Upper lobe of left lung (tissue), 6 donors: ENCODE results near the gene CCNF. TPM values are rescaled to one million over a fixed set of nuclear protein-coding genes. Genes with fewer than 3 reads are reported as not detected.

Source experiments
- ATAC-seq, 2 donors: fragments of 200-7000 bp; cut with Tn5 transposase; one replicate each; pipeline ENCODE4 v1.9.1; 2022; ENCODE audit warnings: mild to moderate bottlenecking in 2 of 2, moderate library complexity in 2 of 2; ENCODE audit not compliant: low FRiP score in 2 of 2
- DNase-seq, 2 donors: peaks; one replicate each; pipeline ENCODE4 v3.0.0-alpha.2; 2019 to 2020
- H3K27ac ChIP-seq, 4 donors: fragments of 200-600 bp; sonication (generic); one replicate each; pipeline ENCODE4 v1.5.1; 2016 to 2019
- H3K27me3 ChIP-seq, 4 donors: fragments of 200-600 bp; sonication (generic); one replicate each; pipeline ENCODE4 v1.5.1; 2017 to 2019
- H3K36me3 ChIP-seq, 4 donors: fragments of 200-600 bp; sonication (generic); one replicate each; pipeline ENCODE4 v1.5.1; 2016 to 2019
- H3K4me1 ChIP-seq, 4 donors: fragments of 200-600 bp; sonication (generic); one replicate each; pipeline ENCODE4 v1.5.1; 2018 to 2019
- H3K4me3 ChIP-seq, 4 donors: fragments of 200-600 bp; sonication (generic); one replicate each; pipeline ENCODE4 v1.5.1; 2017 to 2019; ENCODE audit warnings: mild to moderate bottlenecking in 2 of 4, moderate library complexity in 1 of 4
- H3K9me3 ChIP-seq, 4 donors: fragments of 200-600 bp; sonication (generic); one replicate each; pipeline ENCODE4 v1.5.1; 2018 to 2019
- CTCF ChIP-seq, 6 experiments: fragments of 450-650 bp in 4 of 6; fragments of 200-600 bp in 2 of 6; sonication (generic) in 2 of 6; IDR thresholded peaks; one replicate each; pipeline ENCODE4 v1.5.1; 2016 to 2019; ENCODE audit warnings: antibody characterized with exemption in 6 of 6
- EP300 ChIP-seq, 4 donors: sonication (generic); formaldehyde crosslinking; IDR thresholded peaks; one replicate each; pipeline ENCODE4 v1.5.1; 2017; ENCODE audit warnings: antibody characterized with exemption in 4 of 4, control low read depth in 2 of 4
- POLR2A ChIP-seq, 4 donors: fragments of 450-650 bp; IDR thresholded peaks; one replicate each; pipeline ENCODE4 v1.5.1; 2016 to 2017; ENCODE audit warnings: antibody characterized with exemption in 4 of 4, mild to moderate bottlenecking in 2 of 4
- POLR2AphosphoS5 ChIP-seq, 2 donors: sonication (generic); formaldehyde crosslinking; IDR thresholded peaks; one replicate each; pipeline ENCODE4 v1.5.1; 2017; ENCODE audit warnings: antibody characterized with exemption in 2 of 2
- WGBS, 2 donors: methylation state at CpG; one replicate each; pipeline ENCODE4 v1.1.5; 2017 to 2018; 5-methylcytosine and 5-hydroxymethylcytosine counted together
- total RNA-seq, 6 donors: library from RNA; depleted of rRNA in 4 of 6; stranded (reverse); fragments of >200 nt in 4 of 6; gene quantifications; one replicate each; pipeline versions ENCODE4 v1.1.0 to v1.2.1, GENCODE V29; 2016 to 2021
- donor health status: DM: no; HTN: no; CAD: no; lungs with moderate emphysema.
- donor health status: DM: no; HTN: yes; CAD: no; lungs with severe emphysema.

CCNF gene
- total RNA-seq, 6 donors from 2014 or later = 2.7 to 5.2 (median 3.9) TPM

GRCh38 chr16:2500918-2501750, 71.9 kb downstream of the CCNF start:
- DNase-seq = peak; percentile 87 to 97
- peak; percentile 91 to 93 for ATAC-seq
- Histone ChIP-seq H3K9me3 (no peaks in the 10 kb centered on the region), H3K4me1 (peaks cover 34 to 66% (median 58%) of the 10 kb centered on the region in 4 donors), H3K4me3 (peak overlapping the region in 3 of 4 donors; percentile 13 to 35 (median 21)), H3K36me3 (peaks cover 0 to 46% (median 18%) of the 10 kb centered on the region in 4 donors), H3K27ac (peak overlapping the region in 1 of 4 donors; percentile 75), H3K27me3 (no peaks in the 10 kb centered on the region)
- no peak for TF ChIP-seq POLR2AphosphoS5 (IDR thresholded peaks at IDR 0.05)
- no peak for TF ChIP-seq EP300 (IDR thresholded peaks at IDR 0.05)
- no peak for TF ChIP-seq POLR2A (IDR thresholded peaks at IDR 0.05)
- peak; percentile 97 to 100 (median 99) for TF ChIP-seq CTCF (IDR thresholded peaks at IDR 0.05)
- 0 to 31% methylated on average over 1 to 14 of the region's 23 CpGs for WGBS, 2 donors

- no peak overlapping the region for H3K4me3 ChIP-seq
- DNase-seq = peak in 1 of 2 donors; percentile 69
- peak overlapping the region in 2 of 4 donors; percentile 37 to 75 for H3K27ac ChIP-seq
These were observed 73.0 kb downstream of the CCNF start for GRCh38 chr16:2501946-2502895.

GRCh38 chr16:2505695-2506094, 76.4 kb downstream of the CCNF start:
- DNase-seq (no peak), ATAC-seq (no peak)
- no peak overlapping the region for H3K4me3 ChIP-seq
- no peaks in the 10 kb centered on the region for H3K27me3 ChIP-seq
- no peak for TF ChIP-seq POLR2A (IDR thresholded peaks at IDR 0.05)
- no peak for TF ChIP-seq CTCF (IDR thresholded peaks at IDR 0.05)
- TF ChIP-seq POLR2AphosphoS5 (IDR thresholded peaks at IDR 0.05) = no peak
- no peak for TF ChIP-seq EP300 (IDR thresholded peaks at IDR 0.05)
- H3K27ac ChIP-seq = no peak overlapping the region
- H3K9me3 ChIP-seq = no peaks in the 10 kb centered on the region
- peaks cover 15 to 36% (median 27%) of the 10 kb centered on the region in 4 donors for H3K4me1 ChIP-seq
- peaks cover 0 to 6% (median 0%) of the 10 kb centered on the region in 4 donors for H3K36me3 ChIP-seq
- 87 to 90% methylated on average over 14 of the region's 14 CpGs for WGBS, 2 donors

More at GRCh38 chr16:2501946-2502895, 73.0 kb downstream of the CCNF start:
- no peak for ATAC-seq
- peaks cover 30 to 57% (median 49%) of the 10 kb centered on the region in 4 donors for H3K4me1 ChIP-seq
- 78 to 81% methylated on average over 9 to 13 of the region's 18 CpGs for WGBS, 2 donors
- H3K36me3 ChIP-seq = peaks cover 0 to 35% (median 7%) of the 10 kb centered on the region in 4 donors
- TF ChIP-seq CTCF (IDR thresholded peaks at IDR 0.05) (peak in 1 of 6 experiments; percentile 4), POLR2A (IDR thresholded peaks at IDR 0.05) (no peak)
- no peaks in the 10 kb centered on the region for H3K27me3 ChIP-seq
- H3K9me3 ChIP-seq = no peaks in the 10 kb centered on the region

DNA sequence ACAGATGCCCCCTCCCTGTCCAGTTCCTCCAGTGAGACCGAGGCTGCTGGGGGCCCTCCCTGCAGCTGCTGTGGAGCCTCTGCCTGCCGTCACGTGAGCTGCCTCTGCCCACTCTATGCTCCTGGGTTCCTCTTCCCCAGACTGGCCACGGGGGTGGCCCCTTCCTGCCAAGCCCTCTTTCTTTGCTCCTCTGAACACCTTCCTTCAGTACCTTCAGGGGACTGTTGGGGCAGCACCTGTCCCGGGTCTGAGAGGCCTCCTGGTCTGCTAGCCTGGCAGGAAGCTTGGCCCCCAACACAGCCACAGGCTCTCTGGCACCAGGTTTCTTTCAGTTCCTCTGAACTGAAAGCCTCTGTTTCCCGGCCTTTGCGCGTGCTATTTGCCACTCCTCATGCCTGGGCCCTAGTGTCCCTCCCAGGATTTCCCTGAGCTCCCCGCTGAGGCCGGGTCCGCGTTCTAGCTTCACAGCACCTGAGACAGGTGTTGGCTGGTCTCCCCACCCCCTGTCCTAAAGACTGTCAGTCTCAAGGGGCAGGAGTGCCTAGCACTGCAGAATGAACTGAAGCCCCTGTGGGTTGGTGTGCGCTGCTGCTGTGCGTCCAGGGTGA, 77.9 kb downstream of the CCNF start:
- DNase-seq (peak; percentile 45 to 73), ATAC-seq (peak; percentile 51 to 71)
- H3K4me3 ChIP-seq = no peak overlapping the region

More for the DNA sequence above, 77.9 kb downstream of the CCNF start:
- no peak for TF ChIP-seq CTCF (IDR thresholded peaks at IDR 0.05)
- no peak for TF ChIP-seq POLR2AphosphoS5 (IDR thresholded peaks at IDR 0.05)
- no peak for TF ChIP-seq EP300 (IDR thresholded peaks at IDR 0.05)
- TF ChIP-seq POLR2A (IDR thresholded peaks at IDR 0.05) = peak in 1 of 4 donors; percentile 37
- peak overlapping the region; percentile 69 to 82 (median 74) for H3K27ac ChIP-seq
- no peaks in the 10 kb centered on the region for H3K9me3 ChIP-seq
- 67 to 77% methylated on average over 13 to 14 of the region's 14 CpGs for WGBS, 2 donors
- H3K4me1 ChIP-seq = peaks cover 11 to 34% (median 25%) of the 10 kb centered on the region in 4 donors
- H3K27me3 ChIP-seq = no peaks in the 10 kb centered on the region
- peaks cover 0 to under 1% (median 0%) of the 10 kb centered on the region in 4 donors for H3K36me3 ChIP-seq
